Transverse colon (tissue), 3 donors: Measurements from ENCODE around the gene AFM.

ENCODE experiments used
- POLR2A ChIP-seq: fragments of 450-650 bp; IDR thresholded peaks from one replicate; pipeline ENCODE4 v1.6.1; 2016; ENCODE audit warnings: antibody characterized with exemption, mild to moderate bottlenecking, moderate library complexity
- TF ChIP-seq, protein P1 (sequence below), 5 experiments: fragments of 200-600 bp in 3 of 5; fragments of 450-650 bp in 2 of 5; sonication (generic) in 3 of 5; IDR thresholded peaks; 1 replicate in 2 of 5; 2 replicates in 3 of 5; pipeline ENCODE4 v1.5.1; 2016 to 2017; ENCODE audit warnings: antibody characterized with exemption in 5 of 5, inconsistent platforms in 3 of 5, mild to moderate bottlenecking in 2 of 5, moderate library complexity in 1 of 5

DNA sequence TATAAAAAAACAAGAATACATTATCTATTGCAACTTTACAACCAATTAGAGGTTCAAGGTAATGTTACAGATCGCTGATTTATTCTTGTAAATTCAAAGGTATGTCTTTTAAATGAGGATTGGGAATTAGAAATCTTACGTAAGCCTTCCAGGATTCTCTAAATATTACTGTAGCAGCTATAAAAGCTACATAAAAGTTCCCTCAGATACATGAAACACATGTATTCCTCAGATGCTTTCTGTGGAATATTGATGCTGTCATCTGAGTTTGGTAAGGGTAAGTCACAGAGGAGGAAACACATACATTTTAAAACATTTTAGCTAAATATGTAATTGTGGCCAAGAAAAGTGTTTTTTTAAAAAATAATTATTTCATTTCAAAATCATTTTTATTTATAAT, 42.1 kb upstream of the AFM start:
- TF ChIP-seq, protein P1, sequence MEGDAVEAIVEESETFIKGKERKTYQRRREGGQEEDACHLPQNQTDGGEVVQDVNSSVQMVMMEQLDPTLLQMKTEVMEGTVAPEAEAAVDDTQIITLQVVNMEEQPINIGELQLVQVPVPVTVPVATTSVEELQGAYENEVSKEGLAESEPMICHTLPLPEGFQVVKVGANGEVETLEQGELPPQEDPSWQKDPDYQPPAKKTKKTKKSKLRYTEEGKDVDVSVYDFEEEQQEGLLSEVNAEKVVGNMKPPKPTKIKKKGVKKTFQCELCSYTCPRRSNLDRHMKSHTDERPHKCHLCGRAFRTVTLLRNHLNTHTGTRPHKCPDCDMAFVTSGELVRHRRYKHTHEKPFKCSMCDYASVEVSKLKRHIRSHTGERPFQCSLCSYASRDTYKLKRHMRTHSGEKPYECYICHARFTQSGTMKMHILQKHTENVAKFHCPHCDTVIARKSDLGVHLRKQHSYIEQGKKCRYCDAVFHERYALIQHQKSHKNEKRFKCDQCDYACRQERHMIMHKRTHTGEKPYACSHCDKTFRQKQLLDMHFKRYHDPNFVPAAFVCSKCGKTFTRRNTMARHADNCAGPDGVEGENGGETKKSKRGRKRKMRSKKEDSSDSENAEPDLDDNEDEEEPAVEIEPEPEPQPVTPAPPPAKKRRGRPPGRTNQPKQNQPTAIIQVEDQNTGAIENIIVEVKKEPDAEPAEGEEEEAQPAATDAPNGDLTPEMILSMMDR (IDR thresholded peaks at IDR 0.05), result no peak
- TF ChIP-seq POLR2A, result no peak
